ENCODE measurements around the gene SPARCL1. TPM values are rescaled to one million over a fixed set of nuclear protein-coding genes. Genes with fewer than 3 reads are reported as not detected.

Gene SPARCL1
- total and polyA plus RNA-seq, 2 experiments from 2014 or later: 1.5 to 2.4 TPM

GRCh38 chr4:87500092-87500462 is 29.1 kb downstream of the SPARCL1 start:
- Histone ChIP-seq H3K4me3 (no peak overlapping the region), H3K27me3 (ENCODE audit: insufficient read depth) (no peaks in the 10 kb centered on the region), H3K9me2 (ENCODE audit: insufficient read depth) (no peaks in the 10 kb centered on the region; the same call in 1 of the 2 replicates), H3F3A (replicated peaks; ENCODE audit: low read depth) (no peaks in the 10 kb centered on the region), H3K4me1 (ENCODE audit: insufficient read depth) (no peaks in the 10 kb centered on the region), H4K20me1 (replicated peaks; ENCODE audit: insufficient read depth) (no peaks in the 10 kb centered on the region), H3K4me2 (no peak overlapping the region), H2AFZ (no peak overlapping the region; the same call in 1 of the 2 replicates), H3K36me3 (ENCODE audit: insufficient read depth) (no peaks in the 10 kb centered on the region), H3K27ac (ENCODE audit: low read depth) (no peak overlapping the region), H3K79me2 (replicated peaks; ENCODE audit: insufficient read depth) (no peaks in the 10 kb centered on the region)
- TF ChIP-seq ZNF114 (CRISPR knock-in tag; IDR thresholded peaks at IDR 0.05): no peak
- no peak for TF ChIP-seq REST (IDR thresholded peaks at IDR 0.05; ENCODE audit: unreplicated experiment)
- TF ChIP-seq EZH2phosphoT487 (IDR thresholded peaks at IDR 0.05; ENCODE audit: unreplicated experiment): no peak
- no peak for TF ChIP-seq NANOG (IDR thresholded peaks at IDR 0.05; ENCODE audit: borderline replicate concordance)
- TF ChIP-seq EZH2 (IDR thresholded peaks at IDR 0.05; ENCODE audit: low read depth, unreplicated experiment): no peak
- TF ChIP-seq ZNF331 (CRISPR knock-in tag; IDR thresholded peaks at IDR 0.05; ENCODE audit: low read depth): no peak
- TF ChIP-seq POLR2AphosphoS5 (IDR thresholded peaks at IDR 0.05; ENCODE audit: low read depth): no peak
- TF ChIP-seq ZNF462 (CRISPR knock-in tag; IDR thresholded peaks at IDR 0.05): no peak
- no peak for TF ChIP-seq CREB1 (CRISPR knock-in tag; IDR thresholded peaks at IDR 0.05; ENCODE audit: low read depth)
- TF ChIP-seq STAT1 (IDR thresholded peaks at IDR 0.05; ENCODE audit: unreplicated experiment): no peak
- TF ChIP-seq ETS1 (IDR thresholded peaks at IDR 0.05): no peak
- TF ChIP-seq CTCF (conservative IDR thresholded peaks at IDR 0.05; ENCODE audit: low read depth in 2 of 2): no peak
- no peak for TF ChIP-seq JUNB (IDR thresholded peaks at IDR 0.05; ENCODE audit: unreplicated experiment)
- Mint-ChIP-seq H3K27ac (no peak overlapping the region), H3K36me3 (ENCODE audit: low read depth) (no peaks in the 10 kb centered on the region), H3K9me3 (no peaks in the 10 kb centered on the region), H3K4me1 (no peaks in the 10 kb centered on the region), H3K4me3 (no peak overlapping the region), H3K27me3 (ENCODE audit: insufficient read depth, low read depth, poor library complexity) (no peaks in the 10 kb centered on the region)
- DNase-seq (ENCODE audit: low spot score) (no peak), ATAC-seq (no peak)
